ENCODE measurements around the gene OPN4.

GRCh38 chr10:86657396-86658011 lies 3.2 kb downstream of the OPN4 start:
- TF ChIP-seq, protein P1, sequence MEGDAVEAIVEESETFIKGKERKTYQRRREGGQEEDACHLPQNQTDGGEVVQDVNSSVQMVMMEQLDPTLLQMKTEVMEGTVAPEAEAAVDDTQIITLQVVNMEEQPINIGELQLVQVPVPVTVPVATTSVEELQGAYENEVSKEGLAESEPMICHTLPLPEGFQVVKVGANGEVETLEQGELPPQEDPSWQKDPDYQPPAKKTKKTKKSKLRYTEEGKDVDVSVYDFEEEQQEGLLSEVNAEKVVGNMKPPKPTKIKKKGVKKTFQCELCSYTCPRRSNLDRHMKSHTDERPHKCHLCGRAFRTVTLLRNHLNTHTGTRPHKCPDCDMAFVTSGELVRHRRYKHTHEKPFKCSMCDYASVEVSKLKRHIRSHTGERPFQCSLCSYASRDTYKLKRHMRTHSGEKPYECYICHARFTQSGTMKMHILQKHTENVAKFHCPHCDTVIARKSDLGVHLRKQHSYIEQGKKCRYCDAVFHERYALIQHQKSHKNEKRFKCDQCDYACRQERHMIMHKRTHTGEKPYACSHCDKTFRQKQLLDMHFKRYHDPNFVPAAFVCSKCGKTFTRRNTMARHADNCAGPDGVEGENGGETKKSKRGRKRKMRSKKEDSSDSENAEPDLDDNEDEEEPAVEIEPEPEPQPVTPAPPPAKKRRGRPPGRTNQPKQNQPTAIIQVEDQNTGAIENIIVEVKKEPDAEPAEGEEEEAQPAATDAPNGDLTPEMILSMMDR (IDR thresholded peaks at IDR 0.05 in 8 of 11, conservative IDR thresholded peaks at IDR 0.05 in 3 of 11), result no peak
- no peak for TF ChIP-seq POLR2AphosphoS5 (IDR thresholded peaks at IDR 0.05)
